Stimulated activated CD8-positive, alpha-beta memory T cell treated with anti-CD3 and anti-CD28 coated beads, Interleukin-4, amount 100 ng/mL, for 1 hour (primary cell): ENCODE data around the gene ACIN1.
"Not testable (repeated sequence)": the region's sequence is repeated elsewhere in the genome, so short reads cannot be mapped to it uniquely, and the experiment has no call there.

Experiments
- DNase-seq, 2 donors: peaks; one replicate each; pipeline ENCODE4 v3.0.0-alpha.2; 2020; ENCODE audit warnings: low read depth in 2 of 2, low spot score in 1 of 2

ACIN1 gene

DNA sequence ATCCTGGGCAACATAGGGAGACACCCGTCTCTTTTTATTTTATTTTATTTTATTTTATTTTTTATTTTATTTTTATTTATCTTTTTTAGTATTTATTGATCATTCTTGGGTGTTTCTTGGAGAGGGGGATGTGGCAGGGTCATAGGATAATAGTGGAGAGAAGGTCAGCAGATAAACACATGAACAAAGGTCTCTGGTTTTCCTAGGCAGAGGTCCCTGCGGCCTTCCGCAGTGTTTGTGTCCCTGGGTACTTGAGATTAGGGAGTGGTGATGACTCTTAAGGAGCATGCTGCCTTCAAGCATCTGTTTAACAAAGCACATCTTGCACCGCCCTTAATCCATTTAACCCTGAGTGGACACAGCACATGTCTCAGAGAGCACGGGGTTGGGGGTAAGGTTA lies 12.7 kb upstream of the ACIN1 start:
- DNase-seq = not testable (repeated sequence)

DNA sequence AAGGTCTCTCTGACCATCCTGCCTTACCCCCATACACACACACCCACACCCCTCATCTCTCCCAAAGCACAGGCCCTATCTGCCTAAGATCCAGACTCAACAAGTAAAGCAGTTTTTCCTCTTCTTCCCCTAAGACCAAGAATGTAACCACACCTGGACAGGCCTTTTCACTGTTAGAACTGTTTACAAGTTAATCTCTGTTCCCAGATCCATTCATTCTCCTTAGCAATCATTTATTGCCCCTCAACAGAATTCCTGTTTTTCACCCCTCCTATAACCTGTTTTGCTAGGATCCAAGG lies 11.8 kb upstream of the ACIN1 start:
- no peak for DNase-seq

DNA sequence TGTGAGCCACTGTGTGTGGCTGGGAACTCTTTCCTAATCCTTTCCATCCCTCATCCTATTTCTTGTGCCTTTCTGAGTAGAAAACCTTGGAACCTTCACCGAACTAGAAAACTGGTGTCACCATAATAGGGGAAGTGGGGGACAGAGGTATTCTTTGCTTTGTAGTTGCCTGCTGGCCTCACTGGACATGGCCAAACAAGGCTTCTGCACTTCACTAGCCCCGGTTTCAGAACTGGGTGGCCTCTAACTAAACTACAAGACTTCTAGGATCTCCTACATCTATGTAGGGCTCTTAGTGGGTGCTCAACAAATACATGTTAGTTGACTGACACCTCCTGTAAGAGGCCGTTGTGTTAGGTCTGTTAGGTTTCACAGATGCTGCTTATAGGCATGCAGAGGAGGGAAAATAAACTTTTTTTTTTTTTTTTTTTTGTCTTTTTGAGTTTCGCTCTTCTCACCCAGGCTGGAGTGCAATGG lies 10.4 kb upstream of the ACIN1 start:
- DNase-seq = no peak

DNA sequence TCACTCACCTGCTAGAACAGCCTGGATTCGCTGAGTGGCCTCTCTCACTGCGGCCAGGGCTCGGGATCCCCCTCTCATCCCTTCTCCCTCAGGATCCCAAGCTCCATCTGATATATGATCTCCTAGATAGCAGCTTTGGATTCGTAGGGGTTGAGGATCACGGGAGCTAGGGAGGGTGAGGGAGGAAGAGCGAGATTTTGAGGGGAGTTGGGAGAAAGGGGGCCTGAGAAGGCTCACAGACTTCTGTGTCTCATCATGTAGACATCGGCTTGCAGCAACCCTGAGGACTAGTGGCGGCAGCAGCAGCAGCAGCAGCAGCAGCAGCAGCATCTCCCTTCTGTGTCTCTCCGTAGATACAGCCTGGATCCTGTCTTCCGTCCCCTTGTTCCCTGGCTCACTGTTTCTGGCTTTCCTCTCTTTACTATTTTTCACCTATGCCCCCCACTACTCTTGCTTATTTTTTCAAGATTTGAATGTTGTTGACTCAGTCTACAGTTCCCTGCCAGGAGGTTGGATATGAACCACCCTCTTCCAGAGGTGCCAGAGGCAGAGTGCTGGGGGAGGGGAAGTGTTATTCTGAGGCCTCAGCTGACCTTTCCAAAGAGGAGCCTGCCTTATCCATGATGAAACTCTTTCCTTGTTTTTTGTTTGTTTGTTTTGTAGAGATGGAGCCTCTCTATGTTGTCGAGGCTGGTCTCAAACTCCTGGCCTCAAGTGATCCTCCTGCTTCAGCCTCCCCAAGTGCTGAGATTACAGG lies 9.8 kb upstream of the ACIN1 start, which contains the start of gene CIROP:
CIROP (minus strand) TSS at position 399 of the 757 bp plus-strand sequence; CDS start at position 330, 69 bp downstream.
- no peak for DNase-seq

DNA sequence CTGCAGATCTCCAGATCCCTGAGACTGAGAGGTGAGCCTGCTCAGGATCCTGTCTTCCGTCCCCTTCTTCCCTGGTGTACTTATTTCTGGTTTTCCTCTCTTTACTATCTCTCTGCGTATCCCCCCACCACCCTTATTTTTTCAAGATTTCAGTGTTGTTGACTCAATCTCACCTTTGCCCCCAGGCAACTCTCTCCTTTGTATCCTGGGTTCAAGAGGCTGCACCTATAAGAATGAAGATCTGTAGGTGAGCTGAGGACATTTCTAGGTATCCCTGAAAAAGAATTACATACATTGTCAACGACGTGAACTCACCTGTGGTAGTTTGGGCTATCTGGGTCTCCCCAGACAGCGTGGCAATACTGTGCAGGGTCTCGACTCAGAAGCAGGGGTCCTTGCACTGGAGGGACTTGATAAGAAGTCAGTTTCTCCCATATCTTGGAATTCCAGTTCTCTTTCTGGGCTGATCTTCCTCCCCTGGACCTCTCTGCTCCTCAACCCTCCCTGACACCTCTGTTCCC lies 9.2 kb upstream of the ACIN1 start:
- DNase-seq = no peak

DNA sequence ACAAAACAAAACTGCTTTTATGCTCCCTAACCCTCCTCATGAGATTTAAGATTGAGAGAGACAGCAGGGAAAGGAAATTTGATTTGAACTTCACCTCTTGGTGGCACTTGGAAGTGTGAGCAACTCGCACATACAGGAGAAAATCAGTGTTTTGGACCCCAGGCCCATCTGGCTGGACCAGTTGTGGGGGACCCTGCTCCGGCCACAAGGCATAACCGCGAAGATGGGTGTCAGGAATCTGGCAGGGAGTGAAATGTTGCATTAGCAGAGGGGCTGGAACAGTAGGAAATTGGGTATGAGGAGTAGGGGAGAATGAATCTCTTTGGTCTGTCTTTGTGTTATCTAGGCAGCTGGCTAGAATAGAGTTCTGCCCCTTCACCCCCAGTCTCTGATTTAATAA lies 8.6 kb upstream of the ACIN1 start:
- DNase-seq = no peak

DNA sequence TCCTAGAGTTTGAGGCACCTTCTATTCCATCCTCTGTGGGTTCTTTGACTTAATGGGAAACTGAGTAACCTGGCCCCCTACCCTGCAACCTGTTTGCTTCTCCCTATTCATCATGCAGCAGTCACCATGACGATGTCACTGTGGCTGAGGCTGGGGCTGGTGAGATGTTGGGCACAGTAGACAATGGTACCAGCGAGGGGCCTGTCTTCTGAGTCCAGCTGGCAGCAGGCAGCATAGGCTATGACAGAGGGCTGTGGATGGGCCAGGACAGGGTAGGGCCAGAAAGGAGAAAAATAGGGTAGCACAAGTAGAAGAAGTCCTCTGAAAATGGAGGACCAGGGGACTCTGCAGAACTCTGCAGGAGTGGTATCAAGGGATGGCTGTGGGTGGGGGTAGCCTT lies 7.9 kb upstream of the ACIN1 start:
- DNase-seq = no peak

DNA sequence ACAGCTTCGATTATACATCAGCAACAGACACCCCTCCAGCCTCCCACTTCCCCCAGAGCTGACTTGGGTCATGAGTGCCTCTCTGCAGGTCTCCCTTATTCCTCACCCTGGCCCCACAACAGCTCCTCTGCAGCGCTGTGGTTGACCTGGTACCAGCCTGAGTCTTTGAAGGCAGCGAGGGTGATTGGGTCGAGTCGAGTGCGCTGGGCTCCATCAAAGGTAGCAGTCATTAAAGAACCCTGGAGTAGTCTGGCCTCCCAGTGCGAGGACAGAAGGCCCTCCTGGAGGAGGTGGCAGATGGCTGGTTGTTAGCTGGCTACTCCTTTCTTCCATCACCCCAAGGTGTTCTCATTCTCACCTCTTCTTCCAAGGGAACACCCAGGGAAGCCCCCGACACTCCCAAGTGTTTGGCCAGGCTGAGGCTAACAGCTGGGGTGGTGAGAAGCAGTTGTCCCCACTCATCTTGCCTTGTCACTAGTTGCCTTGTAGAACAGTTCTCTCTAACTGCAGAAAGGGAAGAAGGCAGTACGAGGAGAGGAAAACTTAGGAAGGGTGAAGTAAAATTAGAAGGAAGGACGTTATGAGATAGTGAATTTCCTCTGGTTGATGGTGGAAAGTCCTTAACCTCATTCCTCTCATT lies 7.2 kb upstream of the ACIN1 start:
- no peak for DNase-seq

DNA sequence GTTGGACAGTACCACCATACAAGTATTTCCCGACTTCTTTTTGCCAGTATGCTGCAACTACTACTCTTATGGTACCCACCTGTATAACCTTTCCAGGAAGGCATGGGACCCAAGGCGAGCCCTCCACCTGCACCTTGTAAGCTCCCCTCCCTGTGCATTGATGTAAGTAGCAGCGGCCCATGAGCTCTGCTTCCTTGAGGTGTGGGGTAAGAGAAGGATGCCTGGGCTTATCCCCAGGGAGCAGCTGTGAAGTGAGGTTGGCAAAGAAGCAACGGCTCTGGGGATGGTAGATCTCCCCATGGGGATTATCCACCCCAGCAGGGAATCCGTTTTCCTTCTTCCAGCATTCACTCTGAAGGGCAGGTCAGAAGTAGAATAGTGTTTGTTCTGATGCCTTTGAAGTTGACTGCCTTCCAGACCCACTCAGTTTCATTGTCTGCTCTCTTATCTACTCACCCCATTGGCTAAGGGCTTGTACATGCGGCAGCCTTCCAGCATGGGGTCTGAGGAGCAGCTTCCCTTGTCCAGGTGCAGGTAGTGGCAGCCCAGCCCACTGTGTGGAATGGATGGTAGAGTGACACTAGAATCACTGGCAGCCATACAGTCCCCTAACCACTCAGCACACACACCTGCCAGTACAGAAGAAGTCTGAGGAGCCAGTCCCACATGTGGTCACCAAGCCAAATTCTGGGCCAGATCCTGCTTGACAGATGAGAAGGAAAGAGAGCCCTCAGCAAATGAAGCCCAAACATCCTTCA lies 6.5 kb upstream of the ACIN1 start:
- DNase-seq = no peak

DNA sequence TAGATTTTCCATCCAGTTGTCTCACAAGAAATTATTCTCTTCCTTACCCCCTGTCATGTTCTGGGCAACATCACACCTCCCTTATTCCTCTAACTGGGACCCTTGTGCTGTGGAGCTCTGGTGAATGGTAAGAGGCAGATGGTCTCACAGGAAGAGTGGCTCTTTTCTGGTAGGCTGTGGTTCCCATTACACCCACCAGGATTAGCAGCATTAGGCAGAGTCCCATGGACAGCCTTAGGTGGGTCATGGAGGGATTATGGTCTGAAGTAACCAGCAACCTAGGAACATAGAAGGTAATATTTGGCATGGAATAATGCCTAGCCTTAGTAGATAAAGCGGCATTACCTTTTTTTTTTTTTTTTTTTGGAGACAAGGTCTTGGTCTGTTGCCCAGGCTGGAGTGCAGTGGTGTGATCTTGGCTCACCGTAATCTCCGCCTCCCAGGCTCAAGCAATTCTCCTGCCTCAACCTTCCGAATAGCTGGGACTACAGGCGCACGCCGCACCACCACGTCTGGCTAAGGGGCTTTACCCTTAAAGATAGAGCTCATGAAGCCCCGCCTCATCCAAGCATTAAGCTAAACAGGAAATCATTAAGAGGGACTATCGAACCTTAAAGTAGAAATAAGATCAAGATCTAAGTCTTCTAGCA lies 4.4 kb upstream of the ACIN1 start:
- DNase-seq = no peak

DNA sequence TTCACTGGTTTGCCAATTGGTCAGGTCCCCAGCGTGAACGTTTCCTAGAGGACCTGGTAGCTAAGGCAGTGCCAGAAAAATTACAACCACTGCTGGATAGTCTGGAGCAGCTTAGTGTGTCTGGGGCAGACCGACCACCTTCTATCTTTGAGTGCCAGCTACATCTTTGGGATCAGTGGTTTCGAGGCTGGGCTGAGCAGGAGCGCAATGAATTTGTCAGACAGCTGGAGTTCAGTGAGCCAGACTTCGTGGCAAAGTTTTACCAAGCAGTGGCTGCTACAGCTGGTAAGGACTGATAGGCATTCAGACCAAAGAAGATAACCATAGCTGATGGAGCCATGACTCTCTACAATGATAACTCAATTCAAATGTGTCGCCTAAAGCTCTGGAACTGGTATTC lies 2.9 kb upstream of the ACIN1 start:
- no peak for DNase-seq

DNA sequence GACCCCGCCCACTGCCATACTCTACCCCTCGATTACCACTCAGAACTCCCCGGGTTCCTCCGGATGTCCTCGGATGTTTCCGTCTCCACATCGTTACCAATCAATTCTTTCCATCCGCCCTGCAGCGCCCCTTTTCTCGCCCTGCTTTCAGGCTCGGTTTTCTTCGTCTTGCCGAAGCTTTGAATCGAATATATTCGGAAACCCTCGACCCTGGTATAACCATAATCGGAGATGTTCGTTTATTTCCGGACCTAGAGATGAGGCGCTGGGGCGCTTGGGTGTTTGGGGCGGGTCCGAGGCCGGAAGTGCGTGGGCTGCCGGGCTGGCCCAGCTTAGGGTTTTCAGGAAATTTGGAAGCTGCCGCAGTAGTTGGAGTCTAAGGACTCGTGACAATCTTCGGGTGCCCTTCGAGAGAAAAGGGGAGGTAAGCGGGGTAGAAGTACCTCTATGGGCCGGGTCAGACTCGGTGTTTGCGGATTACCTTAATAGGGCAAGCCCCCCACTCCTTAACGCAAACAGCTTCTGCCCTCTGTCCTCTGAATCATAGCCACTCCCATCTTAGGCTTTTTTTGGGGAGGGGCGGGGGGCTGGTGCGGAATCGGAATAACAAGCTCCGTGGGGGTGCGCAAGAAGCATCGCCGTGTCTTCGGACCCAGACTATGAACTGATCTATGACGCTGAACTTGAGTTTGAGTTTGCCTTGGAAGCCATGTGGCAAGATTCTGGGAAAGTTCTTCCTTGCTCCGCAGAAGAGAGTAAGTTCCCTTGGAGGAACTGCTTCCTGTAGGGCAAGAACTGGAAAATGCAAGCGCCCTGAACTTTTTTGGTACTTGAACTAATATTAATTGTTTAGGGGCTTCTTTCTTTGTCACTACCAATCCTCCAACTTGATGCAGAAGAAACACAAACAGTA lies 516 bp upstream of the ACIN1 start, which contains the start of gene C14orf119:
C14orf119 (plus strand) TSS at position 310 of the 913 bp plus-strand sequence. CDS start 2,154 bp downstream, outside the sequence.
- peak; percentile 92 to 98 for DNase-seq

DNA sequence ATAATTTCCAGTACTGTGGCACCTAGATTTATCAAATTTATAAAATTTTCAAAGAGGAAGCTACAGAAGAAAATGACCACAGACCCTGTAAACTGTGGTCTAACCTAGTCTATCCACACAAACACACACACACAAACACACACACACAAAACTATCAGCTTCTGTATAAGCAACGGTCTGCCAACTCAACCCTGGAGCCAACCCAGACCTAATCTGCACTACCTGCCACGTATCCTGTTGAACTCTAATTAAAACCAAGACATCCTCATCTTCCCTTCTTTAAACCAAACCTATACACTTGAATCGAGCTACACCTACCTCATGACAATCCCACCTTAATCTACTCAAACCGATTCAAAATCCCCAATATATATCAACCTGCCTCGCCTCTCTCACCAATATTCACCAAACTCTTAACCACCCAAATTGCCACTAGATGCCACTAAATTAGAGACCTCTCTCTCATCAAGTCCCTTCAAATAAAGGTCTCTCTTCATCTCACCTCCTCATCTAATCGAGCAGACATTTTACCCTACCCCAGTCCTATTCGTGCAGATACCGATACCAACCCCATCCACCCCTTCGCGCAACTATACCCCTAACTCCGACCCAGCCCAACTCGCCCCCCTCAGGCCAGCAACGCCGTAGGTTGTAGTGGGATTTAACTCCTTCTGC lies 808 bp downstream of the ACIN1 start:
- no peak for DNase-seq

DNA sequence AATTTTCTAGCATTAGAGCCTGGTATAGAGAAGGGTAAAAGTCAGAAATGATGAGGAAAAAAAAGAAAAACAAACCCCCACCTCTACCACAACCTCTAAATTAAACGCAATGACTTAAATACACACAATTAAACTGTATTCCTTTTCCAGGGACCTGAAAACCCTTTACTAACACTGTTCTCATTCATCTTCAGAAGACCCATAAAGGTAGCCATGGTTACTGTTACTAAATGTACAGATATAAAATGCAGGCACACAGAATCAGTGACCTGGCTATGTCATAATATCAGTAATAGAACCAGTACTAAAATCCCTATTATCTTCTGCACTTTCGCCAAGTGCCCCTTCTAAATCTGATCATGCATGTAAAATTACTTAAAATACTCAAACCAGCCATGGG lies 1.4 kb downstream of the ACIN1 start:
- no peak for DNase-seq

DNA sequence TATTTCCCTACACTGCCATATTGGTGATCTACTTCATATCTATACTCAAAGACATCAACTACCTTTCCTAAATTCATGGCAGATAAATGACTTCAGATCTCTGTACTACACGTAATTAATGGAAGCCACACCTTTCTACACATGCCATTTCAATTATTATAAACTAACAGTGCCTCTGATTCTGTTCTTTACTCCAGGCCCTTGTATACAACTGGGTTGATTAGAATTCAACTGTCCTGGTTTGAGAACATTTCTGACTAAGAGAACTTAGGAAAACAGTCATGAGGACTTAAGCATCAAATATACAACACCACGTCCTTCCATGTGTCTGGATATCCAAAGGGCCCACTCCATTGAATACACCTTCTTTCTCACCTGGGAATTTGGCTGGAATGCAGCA lies 1.8 kb downstream of the ACIN1 start:
- DNase-seq = no peak

DNA sequence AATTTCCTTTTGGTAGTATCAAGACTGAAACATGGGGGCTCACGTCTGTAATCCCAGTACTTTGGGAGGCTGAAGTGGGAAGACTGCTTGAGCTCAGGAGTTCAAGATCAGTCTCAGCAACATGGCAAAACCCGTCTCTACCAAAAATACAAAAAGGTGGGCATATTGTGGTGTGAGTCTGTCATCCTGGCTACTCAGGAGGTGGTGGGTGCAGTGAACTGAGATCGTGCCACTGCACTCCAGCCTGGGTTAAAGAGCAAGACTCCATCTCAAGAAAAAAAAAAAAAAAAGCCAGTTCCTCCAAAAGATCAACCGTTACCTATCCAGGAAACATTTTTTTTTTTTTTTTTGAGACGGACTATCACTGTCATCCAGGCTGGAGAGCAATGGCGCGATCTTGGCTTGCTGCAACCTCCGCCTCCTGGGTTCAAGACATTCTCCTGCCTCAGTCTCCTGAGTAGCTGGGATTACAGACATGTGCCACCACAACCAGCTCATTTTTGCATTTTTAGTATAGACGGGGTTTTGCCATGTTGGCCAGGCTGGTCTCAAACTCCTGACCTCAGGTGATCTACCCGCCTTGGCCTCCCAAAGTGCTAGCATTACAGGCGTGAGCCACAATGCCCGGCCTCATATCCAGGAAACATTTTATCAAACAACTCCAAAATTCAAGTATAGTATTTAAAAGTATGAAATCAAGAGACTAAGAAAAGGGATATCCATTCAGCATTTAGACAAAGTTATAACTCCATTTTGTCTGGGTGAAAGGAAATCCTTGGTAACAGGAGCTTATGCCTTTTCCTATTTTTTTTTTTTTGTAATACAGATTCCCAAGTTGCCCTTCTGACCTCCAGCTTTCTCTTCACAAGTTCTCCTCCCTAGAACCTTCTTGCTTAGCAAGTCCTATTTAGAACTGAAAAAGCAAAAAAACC lies 3.4 kb downstream of the ACIN1 start:
- DNase-seq = no peak

DNA sequence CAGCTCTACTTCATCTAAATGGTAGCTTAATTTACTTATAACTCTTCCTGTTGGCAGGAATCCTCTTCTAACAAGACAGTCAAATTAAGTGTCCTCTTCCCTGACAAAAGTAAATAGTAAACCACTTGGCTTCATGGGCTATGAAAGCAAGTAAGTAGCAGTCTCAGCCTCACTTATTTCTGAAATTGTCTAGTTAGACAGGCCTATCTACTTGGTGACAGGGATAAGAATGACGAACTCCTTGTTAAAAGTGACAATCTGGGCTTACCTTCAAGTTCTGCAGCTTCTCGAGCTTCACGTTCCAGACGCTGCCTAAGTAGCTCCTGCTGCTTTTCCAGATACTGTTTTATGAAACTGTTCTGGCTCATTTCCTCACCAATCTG lies 4.7 kb downstream of the ACIN1 start:
- DNase-seq = no peak

DNA sequence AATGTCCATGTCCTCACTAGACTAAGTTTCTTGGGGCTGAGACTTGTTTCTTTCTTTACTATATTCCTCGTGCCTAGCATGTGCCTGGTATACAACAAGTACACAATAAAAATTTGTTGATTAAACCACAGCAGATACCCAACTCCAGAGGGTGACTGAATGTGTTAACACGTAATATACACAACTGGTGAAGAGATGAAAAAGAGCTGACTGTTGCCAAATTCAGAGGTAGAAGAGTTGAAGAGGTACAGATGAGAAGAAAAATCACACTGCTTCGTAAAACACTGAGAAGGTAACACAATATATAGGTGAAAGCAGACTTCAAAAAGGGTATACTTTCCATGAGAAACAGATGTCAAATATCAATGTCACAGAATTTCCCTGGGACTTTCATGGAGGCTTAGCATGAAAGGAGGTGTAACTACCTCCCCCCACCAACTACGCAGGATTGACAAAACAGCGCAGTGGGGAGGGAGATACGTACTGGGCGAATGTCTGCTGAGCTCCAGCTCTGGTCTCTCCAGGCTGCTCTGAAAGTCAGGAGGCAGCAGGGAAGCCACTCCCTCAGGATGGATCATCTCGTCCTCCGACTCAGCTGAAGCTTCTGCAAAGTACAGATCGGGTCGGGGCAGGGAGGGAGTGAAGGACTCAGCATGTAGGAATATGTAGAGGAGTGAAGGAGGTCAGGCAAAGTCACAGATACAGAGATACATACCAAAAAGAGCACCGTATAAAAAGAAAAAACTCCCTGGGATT lies 5.3 kb downstream of the ACIN1 start:
- no peak for DNase-seq
